ENCODE data around the gene LRRC3C. TPM values are rescaled to one million over a fixed set of nuclear protein-coding genes. Genes with fewer than 3 reads are reported as not detected.

The LRRC3C gene
- total RNA-seq, 1 donor from 2014 or later, result not detected

GRCh38 chr17:39973496-39973895 is 46.0 kb downstream of the LRRC3C start:
- FAIRE-seq (no peak), DNase-seq (ENCODE audit: low spot score in 2 of 2) (no peak)

GRCh38 chr17:39974433-39974832 is 46.9 kb downstream of the LRRC3C start:
- FAIRE-seq, result no peak
- no peak for DNase-seq (ENCODE audit: low spot score in 2 of 2)

- DNase-seq (ENCODE audit: low spot score in 2 of 2) (no peak), FAIRE-seq (no peak)
These were observed 48.3 kb downstream of the LRRC3C start for GRCh38 chr17:39975801-39976200.

GRCh38 chr17:39979016-39979670 is 51.6 kb downstream of the LRRC3C start:
- DNase-seq (ENCODE audit: low spot score in 2 of 2), result no peak
- no peak for FAIRE-seq

GRCh38 chr17:39979893-39980350 is 52.4 kb downstream of the LRRC3C start:
- DNase-seq (ENCODE audit: low spot score in 2 of 2) (no peak), FAIRE-seq (no peak)

GRCh38 chr17:39980351-39981206 is 53.0 kb downstream of the LRRC3C start, which contains the start of gene PSMD3:
Gene PSMD3, plus strand, starts transcription at chr17:39980807. Its CDS starts 164 bp downstream, at chr17:39980971.
- peak; percentile 96 to 98 for DNase-seq (ENCODE audit: low spot score in 2 of 2)
- peak; percentile 90 for FAIRE-seq

- DNase-seq (ENCODE audit: low spot score in 2 of 2), result no peak
- FAIRE-seq, result no peak
These were observed 53.7 kb downstream of the LRRC3C start for GRCh38 chr17:39981207-39981741.

GRCh38 chr17:39981766-39982375 is 54.3 kb downstream of the LRRC3C start:
- FAIRE-seq (no peak), DNase-seq (ENCODE audit: low spot score in 2 of 2) (no peak)

GRCh38 chr17:39988206-39988810 is 60.8 kb downstream of the LRRC3C start:
- DNase-seq (ENCODE audit: low spot score in 2 of 2) (no peak), FAIRE-seq (no peak)

GRCh38 chr17:39994448-39994847 is 66.9 kb downstream of the LRRC3C start:
- FAIRE-seq, result no peak
- DNase-seq (ENCODE audit: low spot score in 2 of 2), result no peak

Other genes starting within 250 kb of the LRRC3C start
- gene PGAP3, start 239.7 kb upstream of the LRRC3C start, total RNA-seq, result 8.2 TPM
- 6.9 TPM for gene ERBB2, start 227.7 kb upstream of the LRRC3C start, total RNA-seq
- 12.6 TPM for gene MIEN1, start 197.2 kb upstream of the LRRC3C start, total RNA-seq
- not detected for gene GRB7, start 189.8 kb upstream of the LRRC3C start, total RNA-seq
- gene IKZF3, start 63.4 kb upstream of the LRRC3C start, total RNA-seq, result 0.41 TPM
- gene ZPBP2, start 59.5 kb upstream of the LRRC3C start, total RNA-seq, result not detected
- gene GSDMB, start 9.1 kb upstream of the LRRC3C start, total RNA-seq, result 6.5 TPM
- gene ORMDL3, start 131 bp upstream of the LRRC3C start, total RNA-seq, result 38.3 TPM
- gene GSDMA, start 35.3 kb downstream of the LRRC3C start, total RNA-seq, result under 0.01 TPM
- 77.0 TPM for gene PSMD3, start 53.1 kb downstream of the LRRC3C start, total RNA-seq
- not detected for gene CSF3, start 87.7 kb downstream of the LRRC3C start, total RNA-seq
- gene MED24, start 126.7 kb downstream of the LRRC3C start, total RNA-seq, result 42.8 TPM
- 90.5 TPM for gene THRA, start 135.2 kb downstream of the LRRC3C start, total RNA-seq
- under 0.01 TPM for gene NR1D1, start 172.9 kb downstream of the LRRC3C start, total RNA-seq
- gene MSL1, start 194.2 kb downstream of the LRRC3C start, total RNA-seq, result 81.5 TPM
- 38.3 TPM for gene CASC3, start 212.8 kb downstream of the LRRC3C start, total RNA-seq
- gene RAPGEFL1, start 249.7 kb downstream of the LRRC3C start, total RNA-seq, result 12.6 TPM